DMS 273 (cell line): ENCODE measurements around the gene CMTM8.
"Not testable (repeated sequence)": the region's sequence is repeated elsewhere in the genome, so short reads cannot be mapped to it uniquely, and the experiment has no call there.

Source experiments
- DNase-seq: peaks from one replicate; lab custom pipeline; 2025; ENCODE audit not compliant: unreplicated experiment; lab: John Stamatoyannopoulos, UW

Gene CMTM8

DNA sequence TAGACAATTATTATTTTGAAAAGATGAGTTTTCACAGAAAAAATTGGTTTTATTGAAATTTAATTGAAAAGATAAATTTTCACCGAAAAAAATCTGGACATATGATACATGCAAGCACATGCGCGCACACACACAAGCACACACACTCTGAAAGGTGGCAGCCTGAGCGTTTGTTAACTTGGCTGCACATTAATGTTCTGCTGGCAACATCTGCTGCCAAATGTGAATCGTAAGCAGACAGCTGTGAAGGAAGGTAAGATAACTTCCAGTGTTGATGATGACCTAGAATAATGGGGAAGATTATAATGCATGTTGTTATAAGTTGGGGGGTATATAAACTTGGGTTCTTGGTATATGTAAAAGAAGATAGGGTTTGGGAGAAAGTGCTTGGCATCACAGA, 134.8 kb downstream of the CMTM8 start:
- DNase-seq = peak; percentile 69

DNA sequence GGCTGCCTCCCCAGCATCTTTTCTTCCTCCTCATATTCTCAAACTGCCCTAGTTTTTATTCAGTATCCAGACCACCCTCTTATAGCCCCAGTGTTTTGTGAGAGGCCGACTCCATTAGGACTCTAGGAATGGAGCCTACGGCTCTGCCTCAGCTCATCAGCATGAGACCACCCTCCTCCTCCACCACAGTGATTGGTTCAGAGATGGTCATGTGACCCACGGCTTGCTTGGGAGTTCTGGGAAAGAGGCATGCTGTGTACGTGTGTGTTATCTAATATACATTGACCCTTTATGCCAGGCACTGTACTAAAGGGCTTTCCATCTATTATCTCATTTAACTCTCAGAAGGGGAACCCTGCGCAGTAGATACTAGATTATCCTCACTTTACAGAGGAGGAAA, 135.4 kb downstream of the CMTM8 start:
- no peak for DNase-seq

DNA sequence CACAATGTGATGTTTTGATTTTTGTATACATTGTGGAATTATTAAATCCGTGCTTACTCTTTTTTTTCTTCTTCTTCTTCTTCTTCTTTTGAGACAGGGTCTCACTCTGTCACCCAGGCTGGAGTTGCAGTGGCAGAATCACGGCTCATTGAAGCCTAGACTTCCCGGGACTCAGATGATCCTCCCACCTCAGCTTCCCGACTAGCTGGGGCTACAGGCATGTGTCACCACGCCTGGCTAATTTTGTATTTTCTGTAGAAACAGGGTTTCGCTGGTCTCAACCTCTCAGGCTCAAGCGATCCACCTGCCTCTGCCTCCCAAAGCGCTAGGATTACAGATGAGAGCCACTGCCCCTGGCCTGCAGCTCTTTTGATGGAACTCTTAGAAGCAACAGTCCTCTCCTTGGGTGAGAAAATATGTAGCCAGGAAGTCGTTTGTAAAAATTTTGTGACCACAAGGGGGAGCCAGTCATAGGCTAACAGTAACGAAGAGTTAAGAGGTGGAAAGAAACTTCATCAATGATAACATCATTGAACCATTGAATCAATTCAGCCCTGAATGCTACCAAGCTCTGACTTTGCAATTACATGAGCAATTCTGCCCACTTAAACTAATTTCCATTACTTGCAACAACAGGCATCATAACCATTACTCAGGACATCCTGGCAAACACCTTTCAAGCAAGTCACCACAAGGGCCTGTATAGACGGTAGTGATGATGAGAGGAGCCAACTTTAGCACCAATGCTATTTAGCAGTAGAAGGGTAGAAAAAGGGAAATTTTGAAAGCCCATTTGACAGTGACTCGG, 136.5 kb downstream of the CMTM8 start:
- peak; percentile 81 for DNase-seq

DNA sequence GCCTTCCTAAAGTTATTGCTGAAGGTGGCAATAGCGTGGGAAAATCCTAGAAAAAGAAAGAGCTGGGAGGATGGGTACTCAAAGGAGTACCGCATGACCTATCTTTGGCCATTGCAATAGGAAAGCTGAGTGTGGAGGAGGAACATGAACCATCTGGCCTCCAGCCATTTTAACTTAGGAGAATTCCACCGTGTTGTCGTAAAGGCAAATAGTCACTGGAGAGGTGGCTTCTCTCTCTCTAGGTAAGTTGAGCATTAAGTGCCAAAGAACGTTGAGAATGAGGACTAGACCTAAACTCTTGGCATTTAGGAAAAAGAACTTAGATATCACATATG, 137.1 kb downstream of the CMTM8 start:
- DNase-seq = no peak

DNA sequence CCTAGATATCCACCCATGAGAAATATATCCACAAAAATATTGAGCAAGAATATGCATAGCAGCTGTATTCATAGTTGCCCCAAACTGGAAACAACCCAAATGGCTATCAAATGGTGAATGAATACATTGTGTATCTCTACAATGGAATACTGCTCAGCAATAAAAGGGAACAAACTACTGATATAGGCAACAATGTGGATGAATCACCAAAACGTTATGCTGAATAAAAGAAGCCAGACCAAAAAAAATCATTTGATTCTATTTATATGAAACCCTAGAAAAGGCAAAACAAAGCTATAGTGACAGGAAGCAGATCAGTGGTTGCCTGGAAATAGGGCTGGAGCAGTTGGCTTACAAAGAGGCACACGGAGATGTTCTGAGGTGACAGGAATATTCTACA, 137.6 kb downstream of the CMTM8 start:
- DNase-seq = no peak

DNA sequence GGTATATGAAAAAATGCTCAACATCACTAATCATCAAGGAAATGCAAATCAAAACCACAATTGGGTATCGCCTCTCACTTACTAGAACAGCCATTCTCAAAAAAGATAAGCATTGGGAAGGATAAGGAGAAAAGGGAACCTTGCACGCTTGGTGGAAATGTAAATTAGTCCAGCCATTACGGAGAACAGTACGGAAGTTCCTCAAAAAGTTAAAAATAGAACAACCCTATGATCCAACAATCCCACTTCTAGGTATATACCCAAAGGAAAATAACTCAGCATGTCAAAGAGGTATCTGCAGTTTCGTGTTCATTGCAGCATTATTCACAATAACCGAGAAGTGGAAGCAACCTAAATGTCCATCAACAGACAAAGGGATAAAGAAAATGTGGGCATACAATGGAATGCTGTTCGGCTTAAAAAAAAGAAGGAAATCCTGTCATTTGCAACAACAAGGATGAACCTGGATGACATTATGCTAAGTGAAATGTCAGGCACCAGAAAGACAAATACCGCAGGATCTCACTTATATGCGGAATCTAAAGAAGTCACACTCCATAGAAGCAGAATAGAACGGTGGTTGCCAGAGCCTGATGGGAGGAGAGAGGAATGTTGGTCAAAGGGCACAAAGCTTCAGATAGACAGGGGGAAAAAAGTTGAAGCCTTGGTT, 141.5 kb downstream of the CMTM8 start:
- no peak for DNase-seq

DNA sequence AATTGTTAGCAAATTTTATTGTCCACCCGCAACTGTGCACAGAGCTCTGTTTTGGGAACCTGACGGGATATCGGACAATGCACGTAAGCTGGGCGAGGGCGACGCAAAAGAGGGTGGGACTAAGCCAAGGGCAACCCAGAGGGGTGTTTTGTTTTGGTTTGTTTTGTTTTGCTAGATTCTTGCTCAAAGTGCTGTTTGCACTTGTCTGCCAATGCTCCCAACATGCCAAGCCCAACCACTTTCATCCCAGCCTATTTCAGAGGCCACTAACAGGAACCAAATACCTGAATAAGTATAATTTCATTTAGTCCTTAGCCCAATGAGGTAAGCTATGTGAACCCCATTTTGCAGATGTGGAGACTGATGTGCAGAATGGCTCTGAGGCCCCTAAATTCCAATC, 143.4 kb downstream of the CMTM8 start:
- DNase-seq = no peak

DNA sequence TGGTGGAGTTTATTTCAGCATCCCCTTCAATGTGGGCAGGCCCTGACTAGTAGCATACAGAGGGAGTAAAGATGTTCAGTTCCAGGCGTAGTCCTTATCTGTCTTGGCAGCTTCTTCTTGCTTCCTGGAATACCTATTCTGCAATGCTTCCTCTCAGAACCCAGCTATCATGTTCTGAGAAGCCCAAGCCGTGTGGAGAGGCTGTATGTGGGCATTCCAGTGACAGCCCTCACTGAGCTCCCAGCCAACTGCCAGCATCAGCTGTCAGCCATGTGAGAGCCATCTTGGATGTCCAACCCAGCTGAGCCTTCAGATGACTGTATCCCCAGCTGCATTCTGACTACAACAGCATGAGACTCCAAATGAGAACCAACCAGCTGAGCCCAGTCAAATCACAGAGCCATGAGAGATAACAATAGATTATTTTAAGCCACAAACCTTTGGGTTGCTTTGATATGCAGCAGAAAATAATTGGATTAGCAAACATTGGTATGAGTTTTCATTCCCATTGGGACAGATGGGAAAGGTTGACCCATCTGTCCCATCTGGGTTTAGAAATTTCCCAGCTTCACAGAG, 144.7 kb downstream of the CMTM8 start:
- DNase-seq = peak; percentile 79

DNA sequence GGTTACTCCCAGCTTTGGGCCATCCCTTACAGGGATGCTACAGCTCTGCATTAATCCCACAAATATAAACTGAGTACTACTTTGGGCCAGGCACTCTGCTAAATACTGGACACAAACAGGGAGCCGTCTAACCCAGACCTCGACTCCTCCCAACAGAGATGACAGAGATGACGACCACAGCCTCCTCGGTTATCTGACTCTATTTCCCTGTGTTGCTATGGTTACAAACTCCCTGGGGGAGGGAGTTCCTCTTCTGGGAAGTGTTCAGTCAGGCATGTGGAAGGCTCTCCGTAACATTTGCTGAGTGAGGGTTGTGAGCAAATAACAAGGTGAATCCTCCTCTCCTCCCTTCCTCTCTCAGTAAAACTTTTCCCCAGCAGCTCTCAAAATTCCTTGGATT, 146.5 kb downstream of the CMTM8 start:
- peak; percentile 48 for DNase-seq

DNA sequence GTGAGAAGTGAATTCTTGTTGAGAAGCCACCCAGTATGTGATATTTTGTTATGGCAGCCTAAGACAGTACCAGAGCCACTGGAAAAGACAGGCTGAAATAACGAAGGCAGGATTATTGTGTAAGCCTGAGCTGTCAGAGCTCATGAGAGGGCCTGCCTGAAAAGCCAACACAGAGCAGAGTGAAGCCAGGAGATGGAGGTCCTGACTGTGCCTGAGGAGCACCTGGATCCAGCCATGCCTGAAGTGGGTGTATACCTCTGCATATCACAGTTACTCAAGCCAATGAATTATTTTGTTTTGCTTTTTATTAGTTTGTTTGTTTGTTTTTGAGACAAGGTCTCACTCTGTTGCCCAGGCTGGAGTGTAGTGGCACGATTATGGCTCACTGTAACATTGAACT, 149.0 kb downstream of the CMTM8 start:
- no peak for DNase-seq

DNA sequence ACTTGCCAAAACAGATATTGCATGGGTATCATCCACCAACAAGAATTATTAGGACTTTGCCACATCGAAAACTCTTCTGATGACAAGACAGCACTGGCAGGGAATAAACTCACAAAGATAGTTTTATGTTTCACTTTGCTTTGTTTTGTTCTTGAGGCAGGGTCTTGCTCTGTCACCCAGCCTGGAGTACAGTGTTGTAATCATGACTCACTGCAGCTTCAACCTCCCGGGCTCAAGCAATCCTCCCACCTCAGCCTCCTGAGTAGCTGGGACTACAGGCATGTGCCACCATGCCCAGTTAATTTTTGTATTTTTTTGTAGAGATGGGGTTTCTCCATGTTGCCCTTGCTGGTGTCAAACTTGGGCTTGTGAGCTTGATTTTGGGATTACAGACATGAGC, 151.1 kb downstream of the CMTM8 start:
- not testable (repeated sequence) for DNase-seq

DNA sequence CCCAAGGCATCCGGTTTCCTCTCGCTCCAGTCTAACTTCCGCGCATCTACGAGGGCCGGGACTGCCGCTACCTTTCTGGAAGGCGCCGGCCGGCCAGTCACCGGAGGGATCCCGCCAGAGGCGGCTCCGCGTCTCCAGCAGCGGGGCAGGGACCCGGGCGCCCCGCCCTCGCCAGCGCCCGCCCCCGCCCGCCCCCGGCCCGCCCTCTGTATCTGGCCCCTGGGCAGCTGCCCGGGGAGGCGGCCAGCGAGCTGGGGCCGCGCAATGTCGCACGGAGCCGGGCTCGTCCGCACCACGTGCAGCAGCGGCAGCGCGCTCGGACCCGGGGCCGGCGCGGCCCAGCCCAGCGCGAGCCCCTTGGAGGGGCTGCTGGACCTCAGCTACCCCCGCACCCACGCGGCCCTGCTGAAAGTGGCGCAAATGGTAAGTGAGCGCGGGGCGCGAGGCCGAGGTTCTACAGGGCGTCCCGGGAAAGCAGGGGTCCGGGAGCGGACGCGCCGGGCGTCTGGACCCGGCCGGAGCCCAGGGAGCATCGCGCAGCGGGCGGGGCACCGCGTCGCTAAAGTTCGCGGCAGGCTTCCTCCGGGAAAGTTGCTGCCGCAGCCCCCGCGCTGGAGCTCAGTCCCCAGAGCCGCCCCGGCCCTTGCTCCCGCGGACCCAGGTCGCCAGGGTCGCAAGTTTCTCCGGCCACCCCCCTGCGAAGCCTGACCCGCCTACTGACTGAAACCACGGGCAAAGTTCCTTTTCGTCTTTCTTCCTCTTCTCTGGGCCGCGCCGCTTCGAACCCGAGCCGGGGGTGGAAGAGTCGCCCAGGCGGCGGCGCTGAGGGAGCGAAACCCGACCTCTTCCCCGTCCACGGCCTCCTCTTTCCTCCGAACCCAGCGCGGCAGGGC, 153.4 kb downstream of the CMTM8 start, which contains the start of gene CMTM7:
CMTM7 (plus strand) TSS at position 211 of the 893 bp plus-strand sequence; CDS start at position 265, 54 bp downstream.
- peak; percentile 78 for DNase-seq

DNA sequence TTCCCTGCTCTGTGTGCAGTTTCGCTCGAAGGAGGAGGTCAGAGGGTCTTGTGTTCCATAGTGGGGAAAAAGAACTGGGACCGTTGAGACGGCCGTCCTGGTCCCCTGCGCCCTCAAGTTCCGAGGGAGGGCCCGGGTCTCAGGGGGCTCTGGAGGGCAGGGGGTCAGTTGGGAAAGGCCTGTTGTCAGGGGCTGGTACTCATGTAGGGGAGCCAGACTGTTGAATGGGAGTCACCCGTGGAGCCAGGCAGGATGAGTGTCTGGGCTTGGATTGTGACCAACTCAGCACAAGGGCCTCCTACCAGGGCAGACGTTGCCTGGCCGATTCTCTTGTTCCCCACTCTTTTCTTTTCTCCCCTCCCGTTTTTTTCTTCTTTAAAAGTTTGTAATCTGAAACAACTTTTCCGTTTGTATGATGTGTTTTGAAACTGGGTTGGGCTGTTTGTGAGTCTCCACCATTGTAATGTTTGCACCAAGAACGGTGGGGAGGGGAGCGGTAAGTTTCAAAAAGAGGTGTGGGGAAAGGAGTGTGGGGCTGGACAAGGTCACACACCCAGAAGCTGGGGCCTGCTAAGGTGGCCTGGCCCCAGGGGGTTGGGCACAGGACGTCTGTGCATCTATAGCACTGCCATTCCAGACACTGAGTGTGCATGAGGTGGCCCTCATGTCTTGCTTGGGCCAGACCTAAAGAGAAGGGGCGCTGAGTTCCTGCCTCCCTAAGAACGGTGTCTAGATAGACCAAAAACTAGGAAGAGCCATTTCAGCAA, 154.2 kb downstream of the CMTM8 start:
- peak; percentile 52 for DNase-seq

DNA sequence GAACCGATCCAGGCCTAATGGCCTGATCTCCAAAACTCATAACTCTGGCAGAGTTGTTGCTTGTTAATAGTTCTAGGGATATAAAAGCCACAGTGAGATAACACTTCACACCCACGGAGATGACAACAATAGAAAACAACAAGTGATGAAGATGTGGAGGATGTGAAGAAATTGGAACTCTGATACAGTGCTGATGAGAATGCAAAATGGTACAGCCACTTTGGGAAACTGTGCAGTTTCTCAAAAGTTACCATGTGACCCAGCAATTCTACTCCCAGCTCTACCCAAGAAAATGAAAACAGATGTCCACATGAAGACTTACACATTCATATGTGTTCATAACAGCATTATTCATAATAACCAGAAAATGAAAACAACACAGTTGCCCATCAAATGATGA, 157.0 kb downstream of the CMTM8 start:
- no peak for DNase-seq

DNA sequence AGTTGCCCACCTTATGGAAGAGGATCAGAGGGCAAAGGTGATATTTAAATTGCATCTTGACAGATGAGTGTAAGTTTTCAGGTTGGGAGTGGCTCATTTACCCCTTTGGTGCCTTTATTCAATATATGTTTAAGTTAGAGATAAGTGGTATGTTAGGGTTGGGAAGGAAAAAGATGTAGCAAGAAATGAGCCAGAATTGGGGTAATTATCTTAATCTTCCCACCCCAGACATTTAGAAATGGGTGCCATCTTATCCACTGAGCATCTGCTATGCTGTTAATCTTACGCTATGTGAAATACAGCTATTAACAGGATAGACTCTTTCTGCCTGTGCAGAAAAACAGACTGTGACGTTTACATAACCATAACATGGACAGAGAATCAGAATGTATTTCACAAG, 159.5 kb downstream of the CMTM8 start:
- DNase-seq = no peak

DNA sequence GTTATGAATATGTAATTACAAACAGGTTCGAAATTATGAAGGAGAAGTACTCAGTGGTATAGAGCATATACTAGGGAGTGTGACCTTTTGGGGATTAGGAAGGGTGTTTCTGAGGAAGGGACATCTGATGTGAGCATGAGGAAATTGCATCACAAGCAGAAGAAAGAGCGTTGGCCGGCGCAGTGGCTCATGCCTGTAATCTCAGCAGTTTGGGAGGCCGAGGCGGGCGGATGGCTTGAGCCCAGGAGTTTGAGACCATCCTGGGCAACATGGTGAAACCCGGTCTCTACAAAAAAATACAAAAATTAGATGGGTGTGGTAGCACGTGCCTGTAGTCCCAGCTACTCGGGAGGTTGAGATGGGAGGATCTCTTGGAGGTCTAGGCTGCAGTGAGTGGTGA, 160.1 kb downstream of the CMTM8 start:
- DNase-seq = no peak

DNA sequence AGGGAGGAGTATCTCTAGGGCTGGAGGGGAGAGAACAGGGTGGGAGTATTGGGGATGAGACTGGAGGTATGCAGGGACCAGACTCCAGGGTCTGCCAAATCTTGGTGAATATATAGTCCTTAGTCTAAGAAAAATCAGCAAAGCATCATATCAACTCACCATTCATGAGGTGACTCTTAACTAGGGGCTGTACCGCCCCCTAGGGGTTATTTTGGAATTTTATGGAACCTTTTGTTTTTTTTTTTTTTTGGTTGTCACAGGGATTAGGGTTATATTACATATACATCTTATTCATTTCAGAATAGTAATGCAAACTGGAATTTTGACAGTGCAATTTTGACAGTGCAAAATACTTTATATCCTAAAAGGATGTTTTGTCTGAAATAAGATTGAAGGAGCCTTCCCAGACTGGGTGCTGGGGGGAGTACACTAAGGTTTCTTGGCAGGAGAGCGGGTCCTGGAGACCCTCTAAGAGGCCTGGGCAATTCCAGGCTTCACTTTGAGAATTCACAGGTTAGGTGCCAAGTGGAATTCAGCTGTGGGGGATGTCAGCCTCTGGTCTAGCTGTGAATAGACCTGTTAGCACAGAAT, 160.6 kb downstream of the CMTM8 start:
- peak; percentile 78 for DNase-seq

DNA sequence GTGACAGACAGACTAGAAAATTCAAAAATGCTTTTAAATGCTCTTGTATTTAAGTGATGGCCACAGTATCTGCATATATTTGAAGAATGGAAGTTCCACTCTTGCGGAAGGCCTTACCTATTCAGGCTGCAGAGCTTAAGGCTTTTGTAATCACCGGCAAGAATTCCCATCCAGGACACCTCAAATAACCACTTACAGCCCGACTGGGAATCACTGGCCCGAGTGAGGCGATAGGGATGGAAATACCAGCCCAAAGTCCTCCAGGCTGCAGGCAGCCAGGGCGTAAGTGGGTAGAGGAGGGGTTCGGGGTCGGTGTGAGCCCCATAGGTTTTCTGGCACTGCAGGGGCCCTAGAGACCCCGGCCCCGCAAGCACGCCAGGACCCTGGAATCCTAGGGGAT, 162.6 kb downstream of the CMTM8 start:
- DNase-seq = peak; percentile 65

DNA sequence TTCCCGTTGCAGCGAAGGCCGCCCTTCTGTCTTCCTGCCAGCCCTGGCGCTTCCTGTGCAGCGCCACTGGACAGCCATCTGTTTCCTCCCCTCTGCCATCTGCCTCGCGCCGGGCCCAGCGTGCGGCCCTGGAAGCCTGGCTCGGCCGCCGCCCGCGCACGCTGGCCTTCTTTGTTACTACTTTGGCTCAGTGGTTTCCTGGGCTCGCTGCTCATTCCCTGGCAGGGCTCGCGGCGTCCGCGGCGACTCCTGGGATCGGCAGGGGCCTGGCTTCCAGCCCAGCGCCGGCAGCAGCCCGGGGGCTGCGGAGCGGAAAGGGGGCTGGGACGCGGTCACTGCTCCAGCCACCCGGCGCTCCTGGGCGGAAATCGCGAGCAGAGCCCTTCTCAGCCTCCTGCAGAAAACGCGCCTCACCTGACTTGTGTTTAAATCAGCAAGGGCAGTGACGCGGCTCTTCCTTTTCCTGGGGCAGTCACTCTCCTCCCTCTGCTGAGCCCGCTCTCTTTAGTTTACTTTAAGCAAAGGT, 163.1 kb downstream of the CMTM8 start:
- DNase-seq = peak; percentile 95

DNA sequence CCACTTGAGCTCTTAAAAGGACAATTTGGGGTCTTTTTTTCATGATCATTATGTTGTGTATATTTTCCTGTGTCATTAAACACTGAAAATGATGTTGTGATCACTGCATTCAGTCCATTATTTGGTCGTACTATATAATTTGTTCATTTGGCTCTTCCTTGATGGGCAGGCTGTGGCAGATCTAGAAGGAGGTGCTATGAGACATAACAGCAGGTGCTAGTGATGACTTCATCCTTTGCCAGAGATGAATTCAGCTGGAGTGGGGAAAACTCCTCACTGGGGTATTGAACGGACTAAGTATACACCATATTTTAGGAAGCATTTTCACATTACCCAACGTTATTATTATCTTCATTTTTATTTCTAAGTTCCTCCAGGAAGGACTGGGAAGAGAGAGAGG, 165.2 kb downstream of the CMTM8 start:
- DNase-seq = peak; percentile 79
